Activated CD4-positive, alpha-beta T cell treated with anti-CD3 and anti-CD28 coated beads, Interleukin-2, amount 50 U/mL, for 4 hours (primary cell): Measurements from ENCODE around the gene PLEKHG7.

Experiments used
- DNase-seq, 2 experiments: peaks; one replicate each; pipeline ENCODE4 v3.0.0-alpha.2; 2020

Gene PLEKHG7

GRCh38 chr12:92814584-92814983 is 111.8 kb downstream of the PLEKHG7 start:
- DNase-seq: no peak

DNA sequence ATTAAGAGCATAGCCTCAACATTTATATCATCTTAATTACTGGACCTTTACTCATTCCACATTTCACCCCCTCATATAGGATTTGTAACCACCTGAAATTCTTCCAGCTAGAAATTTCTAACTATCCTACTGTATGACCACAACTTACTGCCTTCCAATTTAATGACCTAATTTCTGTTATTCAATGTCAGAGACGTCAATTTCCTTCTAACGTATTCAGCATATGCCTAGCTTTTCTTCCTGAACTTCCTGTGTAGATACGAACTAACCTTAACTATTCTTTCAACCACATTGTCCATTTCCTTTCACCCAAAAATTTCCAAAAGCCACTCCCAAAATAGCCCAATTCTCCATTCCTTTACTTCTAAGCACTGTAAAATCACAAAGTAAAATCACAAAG is 118.4 kb downstream of the PLEKHG7 start:
- no peak for DNase-seq
